Panc1 (cell line): ENCODE results near the gene KPNA5.

Experiments used
- POLR2AphosphoS5 ChIP-seq: IDR thresholded peaks from 2 replicates; pipeline ENCODE4 v1.6.1; 2012; ENCODE audit warnings: mild to moderate bottlenecking, low read depth, low read length, moderate library complexity
- REST ChIP-seq, 2 experiments: IDR thresholded peaks; 2 replicates each; pipeline ENCODE4 v1.6.1; 2011 to 2012; ENCODE audit warnings: low read depth in 2 of 2, control low read depth in 1 of 2, low read length in 1 of 2, mild to moderate bottlenecking in 1 of 2, moderate library complexity in 1 of 2; ENCODE audit not compliant: insufficient read depth in 1 of 2
- TF ChIP-seq, protein P1 (sequence below): fragments of 450-650 bp; IDR thresholded peaks from 2 replicates; pipeline ENCODE4 v1.5.1; 2017; ENCODE audit warnings: mild to moderate bottlenecking

DNA sequence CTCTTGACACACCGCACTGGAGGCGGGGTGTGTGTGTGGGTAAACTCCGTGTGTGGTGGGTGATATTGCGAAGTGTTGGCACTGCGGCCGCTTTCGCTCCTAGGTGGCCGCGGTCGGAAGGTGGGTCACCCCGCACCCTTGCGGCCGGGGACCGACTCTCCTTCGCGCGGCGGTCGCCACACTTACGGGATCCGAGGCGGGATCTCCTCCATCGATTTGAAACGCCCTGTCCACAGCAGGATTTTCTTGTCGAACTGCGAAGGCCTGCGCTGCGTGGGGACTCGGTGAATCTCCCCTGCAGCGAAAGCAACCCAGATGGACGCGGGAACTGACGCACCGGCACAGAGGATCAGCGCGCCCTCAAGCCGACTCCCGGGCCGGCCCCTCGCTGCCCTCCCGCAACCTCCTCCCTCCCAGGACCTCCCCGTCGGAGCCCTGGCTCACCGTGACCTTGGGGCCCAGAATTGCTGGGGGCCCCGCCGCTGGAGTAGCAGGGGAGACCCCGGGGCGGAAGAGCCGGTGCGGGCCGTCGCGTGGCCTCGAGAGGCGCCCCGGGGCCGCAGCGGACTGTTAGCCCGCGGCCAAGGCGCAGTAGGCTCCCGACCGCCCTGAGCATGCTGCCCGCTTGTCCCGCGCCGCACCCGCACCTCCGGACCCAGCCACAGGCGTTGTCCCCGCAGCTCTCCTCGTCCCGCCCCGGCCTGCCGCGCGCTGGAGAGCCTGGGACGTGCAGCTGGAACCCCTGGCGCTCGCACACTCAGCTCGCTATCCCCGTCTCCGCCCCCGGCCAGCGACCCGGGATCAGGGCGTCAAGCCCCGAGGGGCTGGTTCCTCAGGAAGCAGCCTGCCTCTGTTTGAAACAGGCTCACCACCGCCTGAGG lies 84.2 kb downstream of the KPNA5 start, which contains the start of gene FAM162B:
- TF ChIP-seq, protein P1, sequence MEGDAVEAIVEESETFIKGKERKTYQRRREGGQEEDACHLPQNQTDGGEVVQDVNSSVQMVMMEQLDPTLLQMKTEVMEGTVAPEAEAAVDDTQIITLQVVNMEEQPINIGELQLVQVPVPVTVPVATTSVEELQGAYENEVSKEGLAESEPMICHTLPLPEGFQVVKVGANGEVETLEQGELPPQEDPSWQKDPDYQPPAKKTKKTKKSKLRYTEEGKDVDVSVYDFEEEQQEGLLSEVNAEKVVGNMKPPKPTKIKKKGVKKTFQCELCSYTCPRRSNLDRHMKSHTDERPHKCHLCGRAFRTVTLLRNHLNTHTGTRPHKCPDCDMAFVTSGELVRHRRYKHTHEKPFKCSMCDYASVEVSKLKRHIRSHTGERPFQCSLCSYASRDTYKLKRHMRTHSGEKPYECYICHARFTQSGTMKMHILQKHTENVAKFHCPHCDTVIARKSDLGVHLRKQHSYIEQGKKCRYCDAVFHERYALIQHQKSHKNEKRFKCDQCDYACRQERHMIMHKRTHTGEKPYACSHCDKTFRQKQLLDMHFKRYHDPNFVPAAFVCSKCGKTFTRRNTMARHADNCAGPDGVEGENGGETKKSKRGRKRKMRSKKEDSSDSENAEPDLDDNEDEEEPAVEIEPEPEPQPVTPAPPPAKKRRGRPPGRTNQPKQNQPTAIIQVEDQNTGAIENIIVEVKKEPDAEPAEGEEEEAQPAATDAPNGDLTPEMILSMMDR: no peak
- TF ChIP-seq POLR2AphosphoS5 (no peak), REST (IDR thresholded peaks at IDR 0.05; ENCODE audit: insufficient read depth in 1 of 2, low read depth in 2 of 2, low read length in 1 of 2) (no peak)
